GM23338 (cell line): ENCODE data around the gene RNF225. TPM values are rescaled to one million over a fixed set of nuclear protein-coding genes. Genes with fewer than 3 reads are reported as not detected.
A peak's percentile ranks its signal among the peaks of the same experiment; 100 is the strongest.

ENCODE experiments used
- ATAC-seq: fragments of 200-7000 bp; cut with Tn5 transposase; 3 replicates; pipeline ENCODE4 v1.9.1; 2020
- DNase-seq: peaks from one replicate; pipeline ENCODE4 v3.0.0-alpha.2; 2015; ENCODE audit warnings: low spot score
- H2AFZ ChIP-seq: fragments of 200-600 bp; sonication (generic); 2 replicates; pipeline ENCODE4 v1.8.0; 2016; ENCODE audit warnings: antibody characterized with exemption, mild to moderate bottlenecking, moderate library complexity
- H3F3A ChIP-seq: fragments of 200-600 bp; sonication (generic); replicated peaks from 2 replicates; pipeline ENCODE4 v1.8.0; 2017; ENCODE audit warnings: antibody characterized with exemption, mixed run types, low read depth
- H3K27ac ChIP-seq: fragments of 200-600 bp; sonication (generic); 2 replicates; pipeline ENCODE4 v1.6.1; 2016; ENCODE audit warnings: low read depth
- H3K27me3 ChIP-seq: fragments of 200-600 bp; sonication (generic); 2 replicates; pipeline ENCODE4 v1.8.0; 2016; ENCODE audit warnings: mild to moderate bottlenecking, mixed run types, moderate library complexity; ENCODE audit not compliant: insufficient read depth
- H3K36me3 ChIP-seq: fragments of 200-600 bp; sonication (generic); 2 replicates; pipeline ENCODE4 v1.8.0; 2016; ENCODE audit warnings: mild to moderate bottlenecking; ENCODE audit not compliant: insufficient read depth
- H3K4me1 ChIP-seq: fragments of 200-600 bp; sonication (generic); 2 replicates; pipeline ENCODE4 v1.8.0; 2016; ENCODE audit warnings: mild to moderate bottlenecking, moderate library complexity; ENCODE audit not compliant: insufficient read depth
- H3K4me2 ChIP-seq: fragments of 200-600 bp; sonication (generic); 2 replicates; pipeline ENCODE4 v1.7.1; 2017; ENCODE audit warnings: mixed run types
- H3K4me3 ChIP-seq: fragments of 200-600 bp; sonication (generic); 2 replicates; pipeline ENCODE4 v1.6.1; 2016; ENCODE audit warnings: mixed run types
- H3K79me2 ChIP-seq: fragments of 200-600 bp; sonication (generic); replicated peaks from 2 replicates; pipeline ENCODE4 v1.8.0; 2017; ENCODE audit warnings: mild to moderate bottlenecking; ENCODE audit not compliant: insufficient read depth
- H3K9me2 ChIP-seq: fragments of 200-600 bp; sonication (generic); 2 replicates; pipeline ENCODE4 v1.8.0; 2017; ENCODE audit not compliant: insufficient read depth
- H4K20me1 ChIP-seq: fragments of 200-600 bp; sonication (generic); replicated peaks from 2 replicates; pipeline ENCODE4 v1.8.0; 2017; ENCODE audit warnings: mild to moderate bottlenecking; ENCODE audit not compliant: insufficient read depth
- H3K27ac Mint-ChIP-seq: 2 replicates; pipeline ENCODE4 v1.8.0; 2020; ENCODE audit warnings: inconsistent platforms, mild to moderate bottlenecking, moderate library complexity, mixed read lengths
- H3K27me3 Mint-ChIP-seq: 3 replicates; pipeline ENCODE4 v1.8.0; 2022; ENCODE audit warnings: low read depth, mild to moderate bottlenecking, moderate library complexity, mixed read lengths, inconsistent platforms; ENCODE audit not compliant: insufficient read depth, poor library complexity
- H3K36me3 Mint-ChIP-seq: 3 replicates; pipeline ENCODE4 v1.8.0; 2021; ENCODE audit warnings: low read depth, mild to moderate bottlenecking, inconsistent platforms, moderate library complexity, mixed read lengths
- H3K4me1 Mint-ChIP-seq: 3 replicates; pipeline ENCODE4 v1.8.0; 2020; ENCODE audit warnings: mild to moderate bottlenecking, inconsistent platforms, mixed read lengths
- H3K4me3 Mint-ChIP-seq: 3 replicates; pipeline ENCODE4 v1.8.0; 2021; ENCODE audit warnings: moderate library complexity, mild to moderate bottlenecking, inconsistent platforms, mixed read lengths
- H3K9me3 Mint-ChIP-seq: 3 replicates; pipeline ENCODE4 v1.8.0; 2020; ENCODE audit warnings: moderate library complexity, mild to moderate bottlenecking, inconsistent platforms, mixed read lengths
- CREB1 ChIP-seq: fragments of 250-450 bp; sonication (Bioruptor Pico); IDR thresholded peaks from 2 replicates; pipeline ENCODE4 v1.5.0; 2020; ENCODE audit warnings: low read depth, mild to moderate bottlenecking, moderate library complexity
- ETS1 ChIP-seq: IDR thresholded peaks from 2 replicates; pipeline ENCODE4 v1.6.1; 2016; ENCODE audit warnings: antibody characterized with exemption
- EZH2 ChIP-seq: fragments of 200-600 bp; sonication (generic); IDR thresholded peaks from one replicate; pipeline ENCODE4 v1.8.0; 2017; ENCODE audit warnings: antibody characterized with exemption, mild to moderate bottlenecking, low read depth; ENCODE audit not compliant: unreplicated experiment
- EZH2phosphoT487 ChIP-seq: fragments of 200-600 bp; sonication (generic); IDR thresholded peaks from one replicate; pipeline ENCODE4 v1.8.1; 2018; ENCODE audit warnings: antibody characterized with exemption; ENCODE audit not compliant: unreplicated experiment
- JUNB ChIP-seq: IDR thresholded peaks from one replicate; pipeline ENCODE4 v1.6.1; 2016; ENCODE audit warnings: antibody characterized with exemption; ENCODE audit not compliant: unreplicated experiment
- POLR2AphosphoS5 ChIP-seq: IDR thresholded peaks from 2 replicates; pipeline ENCODE4 v1.6.1; 2016; ENCODE audit warnings: antibody characterized with exemption, low read depth
- polyA plus RNA-seq: library from polyadenylated mRNA; unstranded; fragments of >200 nt; fragmentation: Nextera tagmentation; extraction: Ambion mirVana; gene quantifications from 2 replicates; pipeline ENCODE4 v1.2.1, GENCODE V29; 2016
- total RNA-seq: library from RNA; depleted of rRNA; stranded (reverse); fragments of >200 nt; shearing (Covaris generic); gene quantifications from 2 replicates; pipeline ENCODE4 v1.2.3, GENCODE V29; 2014
- TF ChIP-seq, protein P1 (sequence below): fragments of 250-450 bp; sonication (Bioruptor Pico); IDR thresholded peaks from 2 replicates; pipeline ENCODE4 v1.5.0; 2020; ENCODE audit warnings: mild to moderate bottlenecking, moderate library complexity
- TF ChIP-seq, protein P2 (sequence below), 2 experiments: fragments of 200-600 bp in 1 of 2; sonication (generic) in 1 of 2; conservative IDR thresholded peaks; 2 replicates each; pipeline versions ENCODE4 v1.5.1 to v1.6.1; 2016 to 2017; ENCODE audit warnings: antibody characterized with exemption in 2 of 2, low read depth in 2 of 2, mild to moderate bottlenecking in 2 of 2, moderate library complexity in 1 of 2

RNF225 gene
- total and polyA plus RNA-seq, 2 experiments from 2014 or later = 0.87 TPM; not detected in 1

- peak within 1 kb of the TSS; percentile 95 for H2AFZ ChIP-seq
- no peaks in the 10 kb centered on the region for H3K79me2 ChIP-seq
- peak within 1 kb of the TSS; percentile 98 for H3K4me2 ChIP-seq
- peak within 1 kb of the TSS; percentile 84 for H3K4me3 Mint-ChIP-seq
- H3K4me1 Mint-ChIP-seq = peaks cover 14% of the 10 kb centered on the region
- no peaks in the 10 kb centered on the region; the same call in 2 of the 3 replicates for H3K36me3 Mint-ChIP-seq
- H3K36me3 ChIP-seq = no peaks in the 10 kb centered on the region
- peaks cover 24% of the 10 kb centered on the region for H3K27me3 Mint-ChIP-seq
- DNase-seq (peak; percentile 100), ATAC-seq (peak; percentile 90)
- no peaks in the 10 kb centered on the region for H4K20me1 ChIP-seq
- H3K4me3 ChIP-seq = peak within 1 kb of the TSS; percentile 88
- H3K4me1 ChIP-seq = peaks cover 13% of the 10 kb centered on the region; the same call in 1 of the 2 replicates
- H3F3A ChIP-seq = peaks cover 7% of the 10 kb centered on the region; the same call in 1 of the 2 replicates
- H3K9me3 Mint-ChIP-seq = no peaks in the 10 kb centered on the region
- H3K27me3 ChIP-seq = no peaks in the 10 kb centered on the region
- peak within 1 kb of the TSS; percentile 85 for H3K27ac Mint-ChIP-seq
- H3K27ac ChIP-seq = no peak within 1 kb of the TSS
- TF ChIP-seq ETS1 = peak; percentile 91
- TF ChIP-seq EZH2phosphoT487 = no peak
- no peak for TF ChIP-seq JUNB
- TF ChIP-seq, protein P1, sequence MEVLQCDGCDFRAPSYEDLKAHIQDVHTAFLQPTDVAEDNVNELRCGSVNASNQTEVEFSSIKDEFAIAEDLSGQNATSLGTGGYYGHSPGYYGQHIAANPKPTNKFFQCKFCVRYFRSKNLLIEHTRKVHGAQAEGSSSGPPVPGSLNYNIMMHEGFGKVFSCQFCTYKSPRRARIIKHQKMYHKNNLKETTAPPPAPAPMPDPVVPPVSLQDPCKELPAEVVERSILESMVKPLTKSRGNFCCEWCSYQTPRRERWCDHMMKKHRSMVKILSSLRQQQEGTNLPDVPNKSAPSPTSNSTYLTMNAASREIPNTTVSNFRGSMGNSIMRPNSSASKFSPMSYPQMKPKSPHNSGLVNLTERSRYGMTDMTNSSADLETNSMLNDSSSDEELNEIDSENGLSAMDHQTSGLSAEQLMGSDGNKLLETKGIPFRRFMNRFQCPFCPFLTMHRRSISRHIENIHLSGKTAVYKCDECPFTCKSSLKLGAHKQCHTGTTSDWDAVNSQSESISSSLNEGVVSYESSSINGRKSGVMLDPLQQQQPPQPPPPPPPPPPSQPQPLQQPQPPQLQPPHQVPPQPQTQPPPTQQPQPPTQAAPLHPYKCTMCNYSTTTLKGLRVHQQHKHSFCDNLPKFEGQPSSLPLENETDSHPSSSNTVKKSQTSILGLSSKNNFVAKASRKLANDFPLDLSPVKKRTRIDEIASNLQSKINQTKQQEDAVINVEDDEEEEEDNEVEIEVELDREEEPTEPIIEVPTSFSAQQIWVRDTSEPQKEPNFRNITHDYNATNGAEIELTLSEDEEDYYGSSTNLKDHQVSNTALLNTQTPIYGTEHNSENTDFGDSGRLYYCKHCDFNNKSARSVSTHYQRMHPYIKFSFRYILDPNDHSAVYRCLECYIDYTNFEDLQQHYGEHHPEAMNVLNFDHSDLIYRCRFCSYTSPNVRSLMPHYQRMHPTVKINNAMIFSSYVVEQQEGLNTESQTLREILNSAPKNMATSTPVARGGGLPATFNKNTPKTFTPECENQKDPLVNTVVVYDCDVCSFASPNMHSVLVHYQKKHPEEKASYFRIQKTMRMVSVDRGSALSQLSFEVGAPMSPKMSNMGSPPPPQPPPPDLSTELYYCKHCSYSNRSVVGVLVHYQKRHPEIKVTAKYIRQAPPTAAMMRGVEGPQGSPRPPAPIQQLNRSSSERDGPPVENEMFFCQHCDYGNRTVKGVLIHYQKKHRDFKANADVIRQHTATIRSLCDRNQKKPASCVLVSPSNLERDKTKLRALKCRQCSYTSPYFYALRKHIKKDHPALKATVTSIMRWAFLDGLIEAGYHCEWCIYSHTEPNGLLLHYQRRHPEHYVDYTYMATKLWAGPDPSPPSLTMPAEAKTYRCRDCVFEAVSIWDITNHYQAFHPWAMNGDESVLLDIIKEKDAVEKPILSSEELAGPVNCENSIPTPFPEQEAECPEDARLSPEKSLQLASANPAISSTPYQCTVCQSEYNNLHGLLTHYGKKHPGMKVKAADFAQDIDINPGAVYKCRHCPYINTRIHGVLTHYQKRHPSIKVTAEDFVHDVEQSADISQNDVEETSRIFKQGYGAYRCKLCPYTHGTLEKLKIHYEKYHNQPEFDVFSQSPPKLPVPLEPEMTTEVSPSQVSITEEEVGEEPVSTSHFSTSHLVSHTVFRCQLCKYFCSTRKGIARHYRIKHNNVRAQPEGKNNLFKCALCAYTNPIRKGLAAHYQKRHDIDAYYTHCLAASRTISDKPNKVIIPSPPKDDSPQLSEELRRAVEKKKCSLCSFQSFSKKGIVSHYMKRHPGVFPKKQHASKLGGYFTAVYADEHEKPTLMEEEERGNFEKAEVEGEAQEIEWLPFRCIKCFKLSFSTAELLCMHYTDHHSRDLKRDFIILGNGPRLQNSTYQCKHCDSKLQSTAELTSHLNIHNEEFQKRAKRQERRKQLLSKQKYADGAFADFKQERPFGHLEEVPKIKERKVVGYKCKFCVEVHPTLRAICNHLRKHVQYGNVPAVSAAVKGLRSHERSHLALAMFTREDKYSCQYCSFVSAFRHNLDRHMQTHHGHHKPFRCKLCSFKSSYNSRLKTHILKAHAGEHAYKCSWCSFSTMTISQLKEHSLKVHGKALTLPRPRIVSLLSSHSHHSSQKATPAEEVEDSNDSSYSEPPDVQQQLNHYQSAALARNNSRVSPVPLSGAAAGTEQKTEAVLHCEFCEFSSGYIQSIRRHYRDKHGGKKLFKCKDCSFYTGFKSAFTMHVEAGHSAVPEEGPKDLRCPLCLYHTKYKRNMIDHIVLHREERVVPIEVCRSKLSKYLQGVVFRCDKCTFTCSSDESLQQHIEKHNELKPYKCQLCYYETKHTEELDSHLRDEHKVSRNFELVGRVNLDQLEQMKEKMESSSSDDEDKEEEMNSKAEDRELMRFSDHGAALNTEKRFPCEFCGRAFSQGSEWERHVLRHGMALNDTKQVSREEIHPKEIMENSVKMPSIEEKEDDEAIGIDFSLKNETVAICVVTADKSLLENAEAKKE (CRISPR knock-in tag) = no peak
- TF ChIP-seq, protein P2, sequence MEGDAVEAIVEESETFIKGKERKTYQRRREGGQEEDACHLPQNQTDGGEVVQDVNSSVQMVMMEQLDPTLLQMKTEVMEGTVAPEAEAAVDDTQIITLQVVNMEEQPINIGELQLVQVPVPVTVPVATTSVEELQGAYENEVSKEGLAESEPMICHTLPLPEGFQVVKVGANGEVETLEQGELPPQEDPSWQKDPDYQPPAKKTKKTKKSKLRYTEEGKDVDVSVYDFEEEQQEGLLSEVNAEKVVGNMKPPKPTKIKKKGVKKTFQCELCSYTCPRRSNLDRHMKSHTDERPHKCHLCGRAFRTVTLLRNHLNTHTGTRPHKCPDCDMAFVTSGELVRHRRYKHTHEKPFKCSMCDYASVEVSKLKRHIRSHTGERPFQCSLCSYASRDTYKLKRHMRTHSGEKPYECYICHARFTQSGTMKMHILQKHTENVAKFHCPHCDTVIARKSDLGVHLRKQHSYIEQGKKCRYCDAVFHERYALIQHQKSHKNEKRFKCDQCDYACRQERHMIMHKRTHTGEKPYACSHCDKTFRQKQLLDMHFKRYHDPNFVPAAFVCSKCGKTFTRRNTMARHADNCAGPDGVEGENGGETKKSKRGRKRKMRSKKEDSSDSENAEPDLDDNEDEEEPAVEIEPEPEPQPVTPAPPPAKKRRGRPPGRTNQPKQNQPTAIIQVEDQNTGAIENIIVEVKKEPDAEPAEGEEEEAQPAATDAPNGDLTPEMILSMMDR (conservative IDR thresholded peaks at IDR 0.05; ENCODE audit: low read depth in 2 of 2) = no peak
- no peak for TF ChIP-seq EZH2
- TF ChIP-seq POLR2AphosphoS5 = peak; percentile 64; the same call in 1 of the 2 replicates
- peak; percentile 90 for TF ChIP-seq CREB1
- H3K9me2 ChIP-seq = no peaks in the 10 kb centered on the region
Measured at GRCh38 chr19:58380662-58381459, 14.6 kb upstream of the RNF225 start, which contains the start of gene ZNF837. ZNF837 (minus strand) TSS chr19:58381030; CDS start chr19:58369332, 11,698 bp downstream.
